H1 (cell line): ENCODE measurements around the gene TIMM10. TPM values are rescaled to one million over a fixed set of nuclear protein-coding genes. Genes with fewer than 3 reads are reported as not detected.

Experiments used
- CBX8 ChIP-seq: fragments of 300-800, 300-1000 bp; sonication (generic); IDR thresholded peaks from 2 replicates; pipeline ENCODE4 v1.7.1; 2016; ENCODE audit warnings: low read depth, low read length, borderline replicate concordance
- CEBPB ChIP-seq: IDR thresholded peaks from 2 replicates; pipeline ENCODE4 v1.6.1; 2012; ENCODE audit warnings: low read depth, low read length
- HDAC6 ChIP-seq: IDR thresholded peaks from one replicate; pipeline ENCODE4 v1.7.1; 2012; ENCODE audit warnings: low read depth, mild to moderate bottlenecking, inconsistent platforms, low read length, moderate library complexity
- POLR2AphosphoS5 ChIP-seq: IDR thresholded peaks from 2 replicates; pipeline ENCODE4 v1.6.1; 2011; ENCODE audit warnings: low read depth, low read length
- RBBP5 ChIP-seq: IDR thresholded peaks from 2 replicates; pipeline ENCODE4 v1.7.1; 2012; ENCODE audit warnings: low read depth, mild to moderate bottlenecking, inconsistent platforms, low read length, moderate library complexity, borderline replicate concordance
- RNF2 ChIP-seq: fragments of 200-900, 300-1000 bp; sonication (generic); IDR thresholded peaks from 2 replicates; pipeline ENCODE4 v1.7.1; 2016; ENCODE audit warnings: borderline replicate concordance, low read depth, mild to moderate bottlenecking, antibody characterized with exemption, low read length; ENCODE audit not compliant: poor library complexity, severe bottlenecking; ENCODE audit errors: missing control alignments
- SIX5 ChIP-seq: IDR thresholded peaks from 2 replicates; pipeline ENCODE4 v1.6.1; 2011; ENCODE audit warnings: mild to moderate bottlenecking, low read depth, low read length
- SRF ChIP-seq: IDR thresholded peaks from 2 replicates; pipeline ENCODE4 v1.6.1; 2011; ENCODE audit warnings: mild to moderate bottlenecking, low read depth, low read length, moderate library complexity
- polyA plus RNA-seq, 7 experiments: library from polyadenylated mRNA; depleted of rRNA in 3 of 7; stranded (reverse) in 5 of 7; unstranded in 2 of 7; fragments of >200 nt in 5 of 7; fragments of 200-250 nt in 2 of 7; gene quantifications; 1 replicate in 5 of 7; 2 replicates in 1 of 7; 4 replicates in 1 of 7; pipeline versions ENCODE4 v1.2.1 to v1.2.3, GENCODE V29; 2011 to 2013; ENCODE audit warnings: missing spikeins in 2 of 7, mixed read lengths in 2 of 7
- total RNA-seq: library from RNA; stranded (reverse); fragmentation: NEBNext Ultra II Directional; extraction: Animal tissue kit (Norgen Biotek cat#: 25700); gene quantifications from 2 replicates; pipeline ENCODE4 v1.2.1, GENCODE V29; 2021

The TIMM10 gene
- total and polyA plus RNA-seq, 2 of the 8 experiments (the other 6 are each of a cell fraction or from before 2014, with no cell fraction given): 117 to 227 TPM

DNA sequence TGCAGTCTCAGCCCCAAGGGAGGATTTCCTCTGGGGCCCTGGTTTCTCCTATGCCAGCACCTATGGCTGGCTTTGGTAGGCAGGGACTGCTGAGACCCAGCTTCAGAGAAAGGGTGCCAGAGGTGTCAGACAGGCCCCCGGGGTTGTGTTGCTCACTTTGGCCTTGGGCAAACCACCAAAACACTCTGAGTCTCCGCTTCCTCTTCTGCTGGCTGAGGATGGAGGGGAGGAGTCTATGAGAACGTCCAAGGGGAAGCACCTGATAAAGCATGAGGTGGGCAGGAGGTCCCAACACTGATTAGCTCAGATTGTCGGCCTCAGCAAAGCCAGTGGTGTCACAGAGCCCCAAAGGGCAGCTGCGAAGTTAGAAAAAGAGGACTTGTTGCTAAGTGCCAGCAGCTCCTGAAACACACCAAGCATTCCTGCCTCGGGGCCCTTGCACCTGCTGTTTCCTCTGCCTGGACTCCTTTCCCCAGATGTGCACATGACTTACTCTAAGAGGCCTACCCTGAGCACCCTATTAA, 17.4 kb upstream of the TIMM10 start (continued):
- TF ChIP-seq HDAC6 (no peak), CEBPB (no peak), SIX5 (no peak), SRF (no peak), RNF2 (no peak), RBBP5 (no peak), CBX8 (no peak), POLR2AphosphoS5 (no peak)
